HFFc6 (cell line): ENCODE data around the gene ATE1. TPM values are rescaled to one million over a fixed set of nuclear protein-coding genes. Genes with fewer than 3 reads are reported as not detected.
"Not testable (repeated sequence)": the region's sequence is repeated elsewhere in the genome, so short reads cannot be mapped to it uniquely, and the experiment has no call there.

Experiments
- DNase-seq: peaks from one replicate; pipeline ENCODE4 v3.0.0-alpha.2; 2018
- H3K27ac Mint-ChIP-seq: 2 replicates; pipeline ENCODE4 v1.8.0; 2020; ENCODE audit warnings: mild to moderate bottlenecking, mixed read lengths
- H3K27me3 Mint-ChIP-seq: 2 replicates; pipeline ENCODE4 v1.8.0; 2021; ENCODE audit warnings: mild to moderate bottlenecking, moderate library complexity, mixed read lengths; ENCODE audit not compliant: insufficient read depth
- H3K36me3 Mint-ChIP-seq: 2 replicates; pipeline ENCODE4 v1.8.0; 2021; ENCODE audit warnings: low read depth, mixed read lengths
- H3K4me1 Mint-ChIP-seq: 2 replicates; pipeline ENCODE4 v1.8.0; 2020; ENCODE audit warnings: low read depth, mixed read lengths
- H3K4me3 Mint-ChIP-seq: 2 replicates; pipeline ENCODE4 v1.8.0; 2020; ENCODE audit warnings: mild to moderate bottlenecking, moderate library complexity, mixed read lengths
- H3K9me3 Mint-ChIP-seq: 2 replicates; pipeline ENCODE4 v1.8.0; 2020; ENCODE audit warnings: mild to moderate bottlenecking, mixed read lengths
- total RNA-seq, 6 experiments: library from RNA; stranded (reverse); fragmentation: NEBNext Ultra II Directional; extraction: Animal tissue kit (Norgen Biotek cat#: 25700); gene quantifications; 2 replicates in 1 of 6; 3 replicates in 5 of 6; pipeline ENCODE4 v1.2.3, GENCODE V29; 2021
- TF ChIP-seq, protein P1 (sequence below): fragments of 200-600 bp; sonication (generic); IDR thresholded peaks from 2 replicates; pipeline ENCODE4 v1.5.0; 2021; ENCODE audit warnings: antibody characterized with exemption, mild to moderate bottlenecking

Gene ATE1
- total RNA-seq, 6 experiments from 2014 or later = 19.4 to 25.2 (median 21.0) TPM

DNA sequence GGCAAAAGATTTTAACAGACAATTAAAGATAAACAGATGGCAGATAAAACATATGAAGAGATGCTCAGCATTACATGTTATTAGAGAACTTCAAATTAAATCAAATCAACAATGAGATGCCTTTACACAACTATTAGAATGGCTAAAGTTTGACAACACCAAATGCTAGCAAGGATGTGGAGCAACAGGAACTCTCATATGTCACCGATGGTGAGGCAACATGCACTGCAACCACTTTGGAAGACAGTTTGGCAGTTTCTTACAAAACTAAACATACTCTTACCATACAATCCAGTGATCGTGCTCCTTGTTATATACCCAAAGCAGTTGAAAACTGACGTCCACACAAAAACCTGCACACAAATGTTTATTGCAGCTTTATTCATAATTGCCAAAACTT is 13.7 kb upstream of the ATE1 start:
- Mint-ChIP-seq H3K4me1 (peaks cover 27% of the 10 kb centered on the region), H3K27me3 (no peaks in the 10 kb centered on the region), H3K27ac (no peak overlapping the region), H3K4me3 (no peak overlapping the region), H3K9me3 (no peaks in the 10 kb centered on the region), H3K36me3 (no peaks in the 10 kb centered on the region)
- DNase-seq = no peak
- TF ChIP-seq, protein P1, sequence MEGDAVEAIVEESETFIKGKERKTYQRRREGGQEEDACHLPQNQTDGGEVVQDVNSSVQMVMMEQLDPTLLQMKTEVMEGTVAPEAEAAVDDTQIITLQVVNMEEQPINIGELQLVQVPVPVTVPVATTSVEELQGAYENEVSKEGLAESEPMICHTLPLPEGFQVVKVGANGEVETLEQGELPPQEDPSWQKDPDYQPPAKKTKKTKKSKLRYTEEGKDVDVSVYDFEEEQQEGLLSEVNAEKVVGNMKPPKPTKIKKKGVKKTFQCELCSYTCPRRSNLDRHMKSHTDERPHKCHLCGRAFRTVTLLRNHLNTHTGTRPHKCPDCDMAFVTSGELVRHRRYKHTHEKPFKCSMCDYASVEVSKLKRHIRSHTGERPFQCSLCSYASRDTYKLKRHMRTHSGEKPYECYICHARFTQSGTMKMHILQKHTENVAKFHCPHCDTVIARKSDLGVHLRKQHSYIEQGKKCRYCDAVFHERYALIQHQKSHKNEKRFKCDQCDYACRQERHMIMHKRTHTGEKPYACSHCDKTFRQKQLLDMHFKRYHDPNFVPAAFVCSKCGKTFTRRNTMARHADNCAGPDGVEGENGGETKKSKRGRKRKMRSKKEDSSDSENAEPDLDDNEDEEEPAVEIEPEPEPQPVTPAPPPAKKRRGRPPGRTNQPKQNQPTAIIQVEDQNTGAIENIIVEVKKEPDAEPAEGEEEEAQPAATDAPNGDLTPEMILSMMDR = no peak

- Mint-ChIP-seq H3K27me3 (no peaks in the 10 kb centered on the region), H3K4me3 (no peak overlapping the region), H3K4me1 (no peaks in the 10 kb centered on the region; the same call in 1 of the 2 replicates), H3K27ac (no peak overlapping the region), H3K36me3 (no peaks in the 10 kb centered on the region), H3K9me3 (no peaks in the 10 kb centered on the region)
- TF ChIP-seq, protein P1 = no peak
- no peak for DNase-seq
These were observed 8.5 kb upstream of the ATE1 start for GRCh38 chr10:121936295-121936694.

DNA sequence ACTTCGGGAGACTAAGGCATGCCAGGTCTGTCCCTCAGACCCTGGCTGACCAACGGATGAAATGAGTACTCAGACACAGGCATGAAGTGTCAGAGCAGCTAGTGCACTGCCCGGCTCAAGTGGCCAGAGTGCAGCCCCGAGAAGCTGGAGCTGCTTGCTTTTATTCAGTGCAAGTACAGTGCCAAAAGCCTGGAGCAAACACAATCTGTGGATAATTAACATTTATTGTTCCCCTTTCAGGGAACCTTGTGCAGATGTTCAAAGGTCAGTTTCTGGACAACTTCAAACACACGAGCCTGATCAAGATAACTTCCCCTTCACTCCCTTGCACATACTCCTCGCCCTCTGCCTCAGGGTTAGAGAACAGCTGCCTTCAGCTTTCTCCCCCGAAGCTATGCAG is 7.9 kb upstream of the ATE1 start:
- Mint-ChIP-seq H3K27ac (no peak overlapping the region), H3K9me3 (no peaks in the 10 kb centered on the region), H3K27me3 (no peaks in the 10 kb centered on the region), H3K4me3 (no peak overlapping the region), H3K36me3 (no peaks in the 10 kb centered on the region), H3K4me1 (no peaks in the 10 kb centered on the region)
- TF ChIP-seq, protein P1 = no peak
- DNase-seq = no peak

- H3K27ac Mint-ChIP-seq = peak overlapping the region; percentile 9; the same call in 1 of the 2 replicates
- H3K36me3 Mint-ChIP-seq, DNase-seq, H3K27me3 Mint-ChIP-seq, H3K4me3 Mint-ChIP-seq, H3K9me3 Mint-ChIP-seq: not testable (repeated sequence)
- H3K4me1 Mint-ChIP-seq = peaks cover 24% of the 10 kb centered on the region
These were observed 2.6 kb upstream of the ATE1 start for GRCh38 chr10:121930268-121931085.

GRCh38 chr10:121929585-121930267 is 1.9 kb upstream of the ATE1 start:
- DNase-seq, H3K9me3 Mint-ChIP-seq, H3K36me3 Mint-ChIP-seq, H3K27me3 Mint-ChIP-seq: not testable (repeated sequence)
- peaks cover 30% of the 10 kb centered on the region for H3K4me1 Mint-ChIP-seq
- peak overlapping the region; percentile 9 for H3K27ac Mint-ChIP-seq
- H3K4me3 Mint-ChIP-seq = peak overlapping the region; percentile 60; the same call in 1 of the 2 replicates

DNA sequence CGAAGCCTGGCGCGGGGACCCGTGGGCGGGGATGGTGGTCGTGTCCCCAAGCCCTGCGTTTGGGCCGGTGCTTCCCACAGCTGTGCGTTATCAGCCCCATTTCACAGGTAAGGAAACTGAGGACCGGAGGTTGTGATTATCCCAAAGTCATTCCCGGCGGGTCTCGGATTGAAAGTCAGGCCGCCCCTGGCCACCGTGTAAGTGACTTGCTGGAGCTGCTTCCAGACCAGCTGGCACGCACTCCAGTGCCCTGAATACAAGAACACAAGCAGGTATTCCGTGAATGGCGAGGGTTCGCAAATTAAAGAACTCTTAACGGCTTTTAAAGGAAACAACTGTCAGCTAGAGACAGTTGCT is 675 bp upstream of the ATE1 start:
- H3K36me3 Mint-ChIP-seq = peaks cover 10% of the 10 kb centered on the region
- DNase-seq = no peak
- peaks cover 30% of the 10 kb centered on the region for H3K4me1 Mint-ChIP-seq
- H3K4me3 Mint-ChIP-seq = peak overlapping the region; percentile 92
- TF ChIP-seq, protein P1 = no peak
- H3K9me3 Mint-ChIP-seq = no peaks in the 10 kb centered on the region
- peak overlapping the region; percentile 97 for H3K27ac Mint-ChIP-seq
- H3K27me3 Mint-ChIP-seq = peaks cover 2% of the 10 kb centered on the region; the same call in 1 of the 2 replicates
